LNCAP (cell line): ENCODE measurements around the gene SPATA20.
A peak's percentile ranks its signal among the peaks of the same experiment; 100 is the strongest.

Source experiments
- TF ChIP-seq, protein P1 (sequence below): fragments of 450-650 bp; IDR thresholded peaks from 2 replicates; pipeline ENCODE4 v1.5.1; 2017; ENCODE audit warnings: mild to moderate bottlenecking

SPATA20 gene

GRCh38 chr17:50550661-50551432, 3.9 kb downstream of the SPATA20 start:
- TF ChIP-seq, protein P1, sequence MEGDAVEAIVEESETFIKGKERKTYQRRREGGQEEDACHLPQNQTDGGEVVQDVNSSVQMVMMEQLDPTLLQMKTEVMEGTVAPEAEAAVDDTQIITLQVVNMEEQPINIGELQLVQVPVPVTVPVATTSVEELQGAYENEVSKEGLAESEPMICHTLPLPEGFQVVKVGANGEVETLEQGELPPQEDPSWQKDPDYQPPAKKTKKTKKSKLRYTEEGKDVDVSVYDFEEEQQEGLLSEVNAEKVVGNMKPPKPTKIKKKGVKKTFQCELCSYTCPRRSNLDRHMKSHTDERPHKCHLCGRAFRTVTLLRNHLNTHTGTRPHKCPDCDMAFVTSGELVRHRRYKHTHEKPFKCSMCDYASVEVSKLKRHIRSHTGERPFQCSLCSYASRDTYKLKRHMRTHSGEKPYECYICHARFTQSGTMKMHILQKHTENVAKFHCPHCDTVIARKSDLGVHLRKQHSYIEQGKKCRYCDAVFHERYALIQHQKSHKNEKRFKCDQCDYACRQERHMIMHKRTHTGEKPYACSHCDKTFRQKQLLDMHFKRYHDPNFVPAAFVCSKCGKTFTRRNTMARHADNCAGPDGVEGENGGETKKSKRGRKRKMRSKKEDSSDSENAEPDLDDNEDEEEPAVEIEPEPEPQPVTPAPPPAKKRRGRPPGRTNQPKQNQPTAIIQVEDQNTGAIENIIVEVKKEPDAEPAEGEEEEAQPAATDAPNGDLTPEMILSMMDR: peak; percentile 68

GRCh38 chr17:50551433-50551815, 4.5 kb downstream of the SPATA20 start:
- TF ChIP-seq, protein P1: no peak

DNA sequence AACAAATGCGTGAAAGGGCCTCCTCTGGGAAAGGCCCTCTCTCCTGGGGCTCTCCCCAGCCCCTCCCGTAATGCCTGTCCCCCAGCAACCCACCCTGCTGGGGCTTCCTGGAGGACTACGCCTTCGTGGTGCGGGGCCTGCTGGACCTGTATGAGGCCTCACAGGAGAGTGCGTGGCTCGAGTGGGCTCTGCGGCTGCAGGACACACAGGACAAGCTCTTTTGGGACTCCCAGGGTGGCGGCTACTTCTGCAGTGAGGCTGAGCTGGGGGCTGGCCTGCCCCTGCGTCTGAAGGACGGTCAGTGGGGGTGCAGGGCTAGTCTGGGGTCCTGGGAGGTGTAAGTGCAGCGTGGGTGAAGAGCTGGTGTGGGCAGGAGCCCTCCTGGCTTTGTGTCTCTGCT, 4.9 kb downstream of the SPATA20 start:
- TF ChIP-seq, protein P1: no peak

GRCh38 chr17:50554201-50554600, 7.2 kb downstream of the SPATA20 start:
- TF ChIP-seq, protein P1: no peak

DNA sequence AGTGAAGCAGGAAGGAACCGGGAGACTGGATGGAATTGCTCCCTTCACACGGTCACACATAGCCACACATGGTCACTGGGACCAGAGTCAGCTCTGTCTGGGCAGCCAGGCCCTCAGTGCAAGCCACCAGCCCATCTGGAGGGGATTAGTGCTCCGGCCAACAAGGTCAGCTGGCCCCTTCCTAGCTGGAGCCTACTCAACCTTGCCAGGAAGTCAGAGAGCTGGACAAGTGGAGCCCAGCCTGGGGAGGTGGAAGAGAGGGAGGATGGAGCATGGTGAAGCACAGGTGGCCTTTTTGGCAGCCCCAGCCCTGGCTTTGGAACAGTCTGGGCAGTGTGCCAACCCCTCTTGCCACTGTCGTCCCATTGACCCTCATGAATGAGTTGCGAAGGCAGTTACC, 9.8 kb downstream of the SPATA20 start:
- TF ChIP-seq, protein P1: no peak

DNA sequence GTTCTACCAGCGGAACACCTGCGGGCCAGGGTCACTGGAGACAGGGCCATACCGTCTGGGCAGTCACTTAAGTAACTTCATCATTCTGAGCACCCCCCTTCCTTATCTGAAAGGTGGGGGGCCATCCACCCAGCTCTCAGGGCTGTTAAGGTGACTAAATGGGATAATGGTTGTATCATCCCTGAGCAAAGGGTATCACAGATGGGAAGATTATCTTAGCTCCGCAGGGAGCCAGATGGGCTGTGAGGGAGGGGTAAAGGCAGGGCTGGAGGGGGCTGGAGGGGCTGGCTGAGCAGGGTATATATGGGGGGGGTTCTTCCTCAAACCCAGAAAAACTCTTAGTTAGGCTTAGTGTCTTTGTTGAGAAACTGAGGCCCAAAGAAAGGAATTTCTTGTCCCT, 10.7 kb downstream of the SPATA20 start:
- TF ChIP-seq, protein P1: no peak

DNA sequence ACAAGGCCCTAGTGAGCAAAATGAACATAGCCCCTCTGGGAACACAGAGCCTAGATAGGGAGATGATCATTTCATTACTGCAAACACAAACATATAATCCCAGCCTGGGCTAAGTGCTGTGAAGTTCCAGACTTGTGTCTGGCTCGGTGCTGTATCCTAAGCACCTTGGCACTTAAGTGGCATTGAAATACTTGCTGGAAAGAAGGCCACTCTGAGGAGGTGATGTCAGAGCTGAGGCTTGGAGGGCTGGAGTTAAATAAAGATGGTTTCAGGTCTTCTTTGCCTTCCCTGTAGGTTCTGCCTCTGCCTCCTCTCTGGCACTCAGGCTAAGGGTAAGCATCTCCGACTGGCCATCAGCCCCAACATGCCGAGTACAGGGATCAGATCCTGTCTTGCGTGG, 11.1 kb downstream of the SPATA20 start:
- TF ChIP-seq, protein P1: no peak

DNA sequence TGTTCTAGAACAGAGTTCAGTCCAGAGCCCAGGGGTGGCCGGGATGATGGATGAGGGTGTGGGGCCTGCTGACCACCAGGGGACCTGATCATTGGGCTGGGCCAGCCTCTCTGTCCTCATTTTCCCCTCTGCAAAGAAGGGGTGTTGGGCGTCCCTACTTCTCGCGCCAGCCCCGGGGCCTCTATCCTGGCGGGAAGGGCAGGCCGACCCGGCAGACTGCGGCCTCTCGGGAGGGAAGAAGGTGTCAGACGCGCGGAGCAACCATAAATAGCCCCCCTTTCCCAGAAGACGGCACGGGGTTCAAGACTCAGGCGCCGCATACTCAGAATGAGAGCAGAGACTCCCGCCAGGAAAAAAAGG, 11.6 kb downstream of the SPATA20 start:
- TF ChIP-seq, protein P1: no peak
